ENCODE measurements around the gene MRPS23. TPM values are rescaled to one million over a fixed set of nuclear protein-coding genes. Genes with fewer than 3 reads are reported as not detected.

MRPS23 gene
- total and polyA plus RNA-seq, 2 of the 13 experiments (the other 11 are each of a cell fraction or from before 2014, with no cell fraction given), result 63.2 to 181 TPM

GRCh38 chr17:57862694-57863667 is 13.1 kb upstream of the MRPS23 start (continued):
- no peak for TF ChIP-seq ZNF790 (CRISPR knock-in tag; IDR thresholded peaks at IDR 0.05; ENCODE audit: borderline replicate concordance)
- TF ChIP-seq SMAD3 (CRISPR knock-in tag; IDR thresholded peaks at IDR 0.05), result no peak; the same call in 1 of the 2 replicates
- TF ChIP-seq ZNF564 (CRISPR knock-in tag; IDR thresholded peaks at IDR 0.05), result no peak; the same call in 1 of the 2 replicates
- TF ChIP-seq ZNF496 (CRISPR knock-in tag; IDR thresholded peaks at IDR 0.05; ENCODE audit: insufficient replicate concordance), result no peak
- TF ChIP-seq ZNF431 (CRISPR knock-in tag; IDR thresholded peaks at IDR 0.05; ENCODE audit: borderline replicate concordance, low read depth), result no peak
- no peak for TF ChIP-seq ZNF326 (CRISPR knock-in tag; IDR thresholded peaks at IDR 0.05; ENCODE audit: borderline replicate concordance)
- TF ChIP-seq GABPA (IDR thresholded peaks at IDR 0.05; ENCODE audit: low read depth, low read length), result no peak
- TF ChIP-seq GABPA (CRISPR knock-in tag; IDR thresholded peaks at IDR 0.05; ENCODE audit: low read depth), result 0 out of 2 replicates have a peak, but pooled peaks have one; percentile 37
- TF ChIP-seq GPBP1L1 (CRISPR knock-in tag; IDR thresholded peaks at IDR 0.05), result no peak
- TF ChIP-seq SMC3 (IDR thresholded peaks at IDR 0.05; ENCODE audit: low read length), result no peak
- TF ChIP-seq ZNF589 (CRISPR knock-in tag; conservative IDR thresholded peaks at IDR 0.05), result no peak
- TF ChIP-seq ZSCAN20 (CRISPR knock-in tag; IDR thresholded peaks at IDR 0.05; ENCODE audit: borderline replicate concordance), result no peak
- no peak for TF ChIP-seq CREBL2 (CRISPR knock-in tag; IDR thresholded peaks at IDR 0.05; ENCODE audit: borderline replicate concordance)
- 0 out of 2 replicates have a peak, but pooled peaks have one; percentile 30 for TF ChIP-seq STAT6 (CRISPR knock-in tag; IDR thresholded peaks at IDR 0.05; ENCODE audit: borderline replicate concordance)
- peak; percentile 82; the same call in 1 of the 2 replicates for TF ChIP-seq ESRRA (CRISPR knock-in tag; IDR thresholded peaks at IDR 0.05; ENCODE audit: low read depth)
- peak; percentile 14; the same call in 1 of the 2 replicates for TF ChIP-seq AFF4 (CRISPR knock-in tag; IDR thresholded peaks at IDR 0.05)
- no peak for TF ChIP-seq ZNF10 (CRISPR knock-in tag; IDR thresholded peaks at IDR 0.05; ENCODE audit: borderline replicate concordance, low read depth)
- TF ChIP-seq NFYC (CRISPR knock-in tag; IDR thresholded peaks at IDR 0.05), result peak; percentile 95
- TF ChIP-seq ZNF138 (CRISPR knock-in tag; IDR thresholded peaks at IDR 0.05; ENCODE audit: low read depth), result no peak
- TF ChIP-seq ZNF530 (CRISPR knock-in tag; IDR thresholded peaks at IDR 0.05; ENCODE audit: low read depth), result no peak
- no peak for TF ChIP-seq TBP (CRISPR knock-in tag; IDR thresholded peaks at IDR 0.05)

All from HepG2 (cell line).